GM18951 (cell line): Measurements from ENCODE around the gene CYTIP.
"Not testable (repeated sequence)": the region's sequence is repeated elsewhere in the genome, so short reads cannot be mapped to it uniquely, and the experiment has no call there.

ENCODE experiments used
- POLR2A ChIP-seq: IDR thresholded peaks from 4 replicates; pipeline ENCODE4 v1.6.1; 2011; ENCODE audit warnings: mild to moderate bottlenecking; ENCODE audit not compliant: insufficient read length, insufficient read depth; ENCODE audit errors: extremely low read depth
- in situ Hi-C: fragments of 300-500 bp; cut with MboI; formaldehyde crosslinking; loops from one replicate; pipeline ENCODE4 v1.12.0; 2022; ENCODE audit warnings: low sequenced_read_pairs, mixed read lengths, inconsistent platforms; ENCODE audit not compliant: unreplicated experiment

The CYTIP gene

GRCh38 chr2:157427003-157427921, 16.6 kb downstream of the CYTIP start:
- TF ChIP-seq POLR2A = no peak
- in situ Hi-C loops = no loop called here

DNA sequence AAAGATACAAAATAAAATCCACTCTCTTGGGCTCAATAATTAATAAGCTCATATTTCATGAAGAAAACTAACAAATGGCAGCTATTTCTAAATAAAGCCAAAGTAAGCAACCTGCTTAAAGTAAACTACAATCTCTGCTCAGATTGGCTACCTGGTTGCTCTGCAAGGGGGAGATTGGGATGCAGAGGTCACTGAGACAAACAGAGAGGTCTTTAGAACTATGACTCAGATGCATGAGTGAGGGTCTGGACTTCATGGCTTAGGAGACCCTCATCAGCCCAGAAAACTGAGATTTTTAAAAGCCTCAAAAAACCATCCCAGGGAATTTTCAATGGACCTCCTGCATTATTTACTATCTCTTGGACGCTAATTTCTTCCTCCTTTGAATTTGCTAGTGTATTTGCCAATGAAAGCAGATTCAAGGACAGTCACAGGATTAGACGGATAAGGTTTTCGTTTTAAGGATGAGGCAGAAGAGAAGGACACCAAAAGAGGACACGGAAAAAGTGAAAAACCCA, 17.4 kb downstream of the CYTIP start:
- TF ChIP-seq POLR2A = no peak
- in situ Hi-C loops = no loop called here

- in situ Hi-C loops = no loop called here
- no peak for TF ChIP-seq POLR2A
Observed at GRCh38 chr2:157424374-157424773, 19.5 kb downstream of the CYTIP start.

GRCh38 chr2:157421964-157422363, 21.9 kb downstream of the CYTIP start:
- in situ Hi-C loops = no loop called here
- no peak for TF ChIP-seq POLR2A

GRCh38 chr2:157421331-157421944, 22.5 kb downstream of the CYTIP start:
- no peak for TF ChIP-seq POLR2A
- in situ Hi-C loops = no loop called here

- in situ Hi-C loops = no loop called here
- no peak for TF ChIP-seq POLR2A
Observed at GRCh38 chr2:157420771-157421323, 23.0 kb downstream of the CYTIP start.

DNA sequence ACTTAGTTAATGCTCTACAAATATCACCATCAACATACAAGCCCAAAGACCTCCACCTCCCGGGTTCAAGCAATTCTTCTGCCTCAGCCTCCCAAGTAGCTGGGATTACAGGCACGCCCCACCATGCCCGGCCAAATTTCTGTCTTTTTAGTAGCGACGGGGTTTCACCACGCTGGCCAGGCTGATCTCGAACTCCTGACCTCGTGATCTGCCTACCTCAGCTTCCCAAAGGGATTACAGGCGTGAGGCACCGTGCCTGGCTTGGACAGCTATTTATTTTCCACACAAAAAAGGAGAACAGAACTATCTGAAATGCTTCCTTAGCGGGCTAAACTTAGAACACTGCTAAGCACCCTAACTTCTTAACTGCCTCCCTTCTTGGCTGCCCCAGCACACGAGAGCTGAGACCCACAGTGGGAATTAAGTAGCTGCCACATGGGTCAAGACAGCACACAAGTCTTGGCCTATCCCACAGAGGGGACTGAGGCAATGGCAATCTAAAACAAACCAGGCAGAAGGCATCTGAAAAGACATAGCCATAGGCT, 24.8 kb downstream of the CYTIP start:
- in situ Hi-C loops = no loop called here
- TF ChIP-seq POLR2A = no peak

- in situ Hi-C loops = no loop called here
Observed at GRCh38 chr2:157418239-157418641, 25.6 kb downstream of the CYTIP start.

DNA sequence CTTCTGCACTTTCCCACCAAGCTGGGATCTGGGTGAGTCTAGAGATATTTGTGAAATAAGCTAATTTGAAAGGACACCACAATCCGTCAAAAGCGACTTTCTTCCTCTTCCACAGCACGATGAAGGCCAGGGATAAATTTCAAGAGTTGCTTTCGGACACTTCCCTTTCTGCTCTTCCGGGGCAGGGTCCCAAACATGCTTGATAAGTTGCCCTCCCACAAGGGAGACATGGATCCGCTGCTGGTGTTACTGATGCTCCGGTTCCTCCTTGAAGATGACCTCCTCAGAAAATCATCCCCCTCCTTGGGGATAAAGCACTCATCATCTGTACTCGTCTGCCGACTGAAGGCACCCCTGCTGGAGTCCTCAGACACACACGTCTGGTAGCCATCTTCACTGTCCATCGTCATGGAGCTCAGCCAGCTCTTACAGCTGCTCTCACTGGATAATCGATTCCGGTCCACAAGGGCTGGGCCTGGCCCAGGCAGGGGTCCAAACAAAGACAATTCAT, 28.2 kb downstream of the CYTIP start:
- in situ Hi-C loops = no loop called here
- TF ChIP-seq POLR2A = peak; percentile 1

More at GRCh38 chr2:157418239-157418641, 25.6 kb downstream of the CYTIP start:
- no peak for TF ChIP-seq POLR2A

DNA sequence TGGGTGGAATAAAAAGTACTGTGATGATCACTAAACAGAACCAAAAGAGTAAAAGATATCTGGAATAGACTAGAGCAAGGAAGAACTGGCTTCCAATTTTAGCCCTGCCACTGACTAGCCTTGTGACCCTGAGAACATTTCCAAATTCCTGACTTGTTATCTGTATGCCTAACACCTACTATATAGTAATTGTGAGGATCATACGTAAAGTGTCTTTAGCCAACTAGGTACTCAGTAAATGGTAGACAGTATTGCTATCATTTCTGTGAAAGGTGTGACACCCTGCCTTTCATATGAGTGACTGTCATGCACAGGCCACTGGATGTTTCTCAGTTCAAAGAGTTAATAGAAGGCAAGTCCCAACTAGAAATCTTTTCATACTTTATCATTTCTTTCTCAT, 29.8 kb downstream of the CYTIP start:
- TF ChIP-seq POLR2A = no peak
- in situ Hi-C loops = no loop called here

DNA sequence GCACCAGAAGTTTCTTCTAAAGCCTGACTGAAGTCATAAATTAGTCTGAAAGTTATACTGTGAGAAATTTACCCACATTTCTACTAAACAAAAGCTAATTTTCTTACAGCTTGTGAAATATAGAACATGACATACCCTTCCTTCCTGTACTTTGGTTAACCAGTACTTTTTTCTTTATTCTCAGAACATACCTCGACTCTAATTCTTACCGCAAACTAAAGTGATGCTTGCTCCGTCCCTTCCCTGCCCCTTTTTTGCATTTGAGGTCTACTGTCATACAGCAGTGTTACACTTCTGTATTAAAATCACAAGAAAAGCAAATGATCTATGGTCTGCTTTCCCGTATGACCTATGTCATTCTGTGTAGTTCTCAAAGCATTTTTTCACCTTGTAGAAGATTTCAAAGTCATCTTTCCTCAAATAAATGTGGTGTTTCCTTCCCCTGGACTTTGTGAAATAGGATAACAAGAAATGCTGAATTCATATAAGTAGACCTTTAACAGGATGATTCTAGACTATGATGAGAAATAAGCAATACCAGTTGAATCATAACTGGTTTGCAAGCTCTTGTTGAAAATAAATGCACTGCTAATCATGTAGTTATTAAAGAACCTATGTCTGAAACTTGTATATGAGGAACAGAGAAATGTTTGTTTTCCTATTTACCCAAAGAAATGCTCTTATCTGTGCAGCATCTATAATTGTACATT, 30.4 kb downstream of the CYTIP start:
- in situ Hi-C loops = no loop called here
- no peak for TF ChIP-seq POLR2A

DNA sequence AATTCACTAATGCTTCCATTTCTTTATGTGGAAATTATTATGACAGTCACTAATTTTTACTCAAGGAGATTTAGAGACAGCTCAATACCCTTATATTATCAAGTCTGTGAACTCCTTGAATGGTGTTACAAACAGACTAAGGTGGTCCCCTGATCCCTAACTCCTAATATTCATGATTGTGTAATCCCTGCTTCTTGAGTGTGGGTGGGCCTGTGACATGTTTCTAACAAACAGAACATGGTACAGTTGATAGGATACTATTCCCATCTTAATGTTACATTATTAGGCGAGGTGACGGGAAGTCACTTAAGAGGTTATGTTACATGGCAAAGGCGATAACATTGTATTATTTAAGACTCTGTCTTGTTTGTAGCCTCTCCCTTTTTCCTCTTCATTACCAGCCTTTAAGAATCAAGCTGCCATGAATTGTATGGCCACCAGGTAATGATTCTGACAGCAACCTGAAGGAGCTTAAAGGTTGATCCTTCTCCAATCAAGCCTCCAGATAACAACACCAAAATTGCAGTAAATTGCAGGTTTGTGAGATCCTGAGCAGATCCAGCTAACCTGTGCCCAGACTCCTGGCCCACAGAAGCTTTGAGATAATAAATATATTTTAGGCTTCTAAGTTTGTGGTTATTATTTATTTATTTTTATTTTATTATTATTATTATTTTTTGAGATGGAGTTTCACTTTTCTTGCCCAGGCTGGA, 32.1 kb downstream of the CYTIP start:
- in situ Hi-C loops = no loop called here

GRCh38 chr2:157405398-157405797, 38.5 kb downstream of the CYTIP start:
- in situ Hi-C loops = not testable (repeated sequence)

More for the DNA sequence above, 32.1 kb downstream of the CYTIP start:
- TF ChIP-seq POLR2A = no peak
